Dendritic cell treated with granulocyte-macrophage colony-stimulating factor and Interleukin-4, amounts not matched to agents 40 ng/mL and 50 ng/mL, for 4 days (primary cell): Measurements from ENCODE around the gene ZBTB2.
"Not testable (repeated sequence)": the region's sequence is repeated elsewhere in the genome, so short reads cannot be mapped to it uniquely, and the experiment has no call there.

Experiments
- H3K27ac Mint-ChIP-seq: one replicate; pipeline ENCODE4 v1.8.0; 2022; ENCODE audit warnings: mild to moderate bottlenecking, mixed read lengths
- H3K27me3 Mint-ChIP-seq: one replicate; pipeline ENCODE4 v1.8.0; 2022; ENCODE audit warnings: mild to moderate bottlenecking, mixed read lengths
- H3K36me3 Mint-ChIP-seq: one replicate; pipeline ENCODE4 v1.8.0; 2022; ENCODE audit warnings: low read depth, mixed read lengths
- H3K4me1 Mint-ChIP-seq: one replicate; pipeline ENCODE4 v1.8.0; 2022; ENCODE audit warnings: low read depth, mixed read lengths
- H3K4me3 Mint-ChIP-seq: one replicate; pipeline ENCODE4 v1.8.0; 2022; ENCODE audit warnings: mild to moderate bottlenecking, moderate library complexity, mixed read lengths
- H3K9me3 Mint-ChIP-seq: one replicate; pipeline ENCODE4 v1.8.0; 2022; ENCODE audit warnings: mixed read lengths
- intact Hi-C: fragments of 100-400 bp; cut with micrococcal nuclease; formaldehyde crosslinking; loops from one replicate; pipeline ENCODE4 v1.15.0; 2022

Gene ZBTB2

GRCh38 chr6:151374036-151374683, 17.2 kb downstream of the ZBTB2 start:
- no peaks in the 10 kb centered on the region for H3K9me3 Mint-ChIP-seq
- no peaks in the 10 kb centered on the region for H3K27me3 Mint-ChIP-seq
- peaks cover 19% of the 10 kb centered on the region for H3K4me1 Mint-ChIP-seq
- H3K36me3 Mint-ChIP-seq = peaks cover 42% of the 10 kb centered on the region
- H3K4me3 Mint-ChIP-seq = no peak overlapping the region
- intact Hi-C loops = no loop called here
- H3K27ac Mint-ChIP-seq = no peak overlapping the region

GRCh38 chr6:151372164-151372563, 19.2 kb downstream of the ZBTB2 start:
- H3K36me3 Mint-ChIP-seq = peaks cover 53% of the 10 kb centered on the region
- intact Hi-C loops = no loop called here
- H3K4me3 Mint-ChIP-seq = no peak overlapping the region
- no peaks in the 10 kb centered on the region for H3K9me3 Mint-ChIP-seq
- H3K4me1 Mint-ChIP-seq = peaks cover 11% of the 10 kb centered on the region
- H3K27me3 Mint-ChIP-seq = no peaks in the 10 kb centered on the region
- no peak overlapping the region for H3K27ac Mint-ChIP-seq

GRCh38 chr6:151370509-151371078, 20.8 kb downstream of the ZBTB2 start:
- H3K27me3 Mint-ChIP-seq = no peaks in the 10 kb centered on the region
- H3K4me3 Mint-ChIP-seq = no peak overlapping the region
- H3K9me3 Mint-ChIP-seq = no peaks in the 10 kb centered on the region
- no peak overlapping the region for H3K27ac Mint-ChIP-seq
- intact Hi-C loops = no loop called here
- peaks cover 67% of the 10 kb centered on the region for H3K36me3 Mint-ChIP-seq
- peaks cover 11% of the 10 kb centered on the region for H3K4me1 Mint-ChIP-seq

- intact Hi-C loops = no loop called here
- H3K4me3 Mint-ChIP-seq = no peak overlapping the region
- no peaks in the 10 kb centered on the region for H3K27me3 Mint-ChIP-seq
- peaks cover 76% of the 10 kb centered on the region for H3K36me3 Mint-ChIP-seq
- H3K4me1 Mint-ChIP-seq = no peaks in the 10 kb centered on the region
- no peaks in the 10 kb centered on the region for H3K9me3 Mint-ChIP-seq
- H3K27ac Mint-ChIP-seq = no peak overlapping the region
These were observed 26.1 kb downstream of the ZBTB2 start for GRCh38 chr6:151365233-151365632.

- intact Hi-C loops = no loop called here
- Mint-ChIP-seq H3K4me3 (no peak overlapping the region), H3K4me1 (no peaks in the 10 kb centered on the region), H3K27me3 (no peaks in the 10 kb centered on the region), H3K9me3 (no peaks in the 10 kb centered on the region), H3K36me3 (peaks cover 45% of the 10 kb centered on the region), H3K27ac (no peak overlapping the region)
These were observed 31.9 kb downstream of the ZBTB2 start for GRCh38 chr6:151359486-151359885.

- Mint-ChIP-seq H3K9me3 (no peaks in the 10 kb centered on the region), H3K27me3 (no peaks in the 10 kb centered on the region), H3K4me3 (no peak overlapping the region), H3K27ac (no peak overlapping the region), H3K4me1 (no peaks in the 10 kb centered on the region), H3K36me3 (peaks cover 38% of the 10 kb centered on the region)
- intact Hi-C loops = no loop called here
These were observed 32.9 kb downstream of the ZBTB2 start for GRCh38 chr6:151358475-151358874.

- no peaks in the 10 kb centered on the region for H3K4me1 Mint-ChIP-seq
- no peak overlapping the region for H3K27ac Mint-ChIP-seq
- H3K9me3 Mint-ChIP-seq = no peaks in the 10 kb centered on the region
- H3K4me3 Mint-ChIP-seq = no peak overlapping the region
- no peaks in the 10 kb centered on the region for H3K27me3 Mint-ChIP-seq
- H3K36me3 Mint-ChIP-seq = peaks cover 32% of the 10 kb centered on the region
- intact Hi-C loops = no loop called here
These were observed 33.5 kb downstream of the ZBTB2 start for GRCh38 chr6:151357758-151358436.

GRCh38 chr6:151356983-151357382, 34.4 kb downstream of the ZBTB2 start:
- H3K27ac Mint-ChIP-seq, H3K4me3 Mint-ChIP-seq, H3K27me3 Mint-ChIP-seq, H3K9me3 Mint-ChIP-seq, H3K4me1 Mint-ChIP-seq, intact Hi-C loops: not testable (repeated sequence)
- peaks cover 23% of the 10 kb centered on the region for H3K36me3 Mint-ChIP-seq

GRCh38 chr6:151353795-151354194, 37.6 kb downstream of the ZBTB2 start:
- intact Hi-C loops = no loop called here
- H3K36me3 Mint-ChIP-seq = peaks cover 4% of the 10 kb centered on the region
- no peak overlapping the region for H3K27ac Mint-ChIP-seq

GRCh38 chr6:151352410-151353396, 38.7 kb downstream of the ZBTB2 start:
- H3K4me1 Mint-ChIP-seq = peaks cover 10% of the 10 kb centered on the region
- intact Hi-C loops = no loop called here
- H3K27me3 Mint-ChIP-seq = peaks cover 2% of the 10 kb centered on the region
- H3K36me3 Mint-ChIP-seq = no peaks in the 10 kb centered on the region
- no peaks in the 10 kb centered on the region for H3K9me3 Mint-ChIP-seq
- H3K27ac Mint-ChIP-seq = no peak overlapping the region
- no peak overlapping the region for H3K4me3 Mint-ChIP-seq

More at GRCh38 chr6:151353795-151354194, 37.6 kb downstream of the ZBTB2 start:
- H3K9me3 Mint-ChIP-seq = no peaks in the 10 kb centered on the region
- no peak overlapping the region for H3K4me3 Mint-ChIP-seq
- H3K4me1 Mint-ChIP-seq = peaks cover 8% of the 10 kb centered on the region
- peaks cover 2% of the 10 kb centered on the region for H3K27me3 Mint-ChIP-seq

GRCh38 chr6:151351731-151352130, 39.6 kb downstream of the ZBTB2 start:
- Mint-ChIP-seq H3K4me3 (no peak overlapping the region), H3K9me3 (no peaks in the 10 kb centered on the region), H3K27ac (no peak overlapping the region), H3K4me1 (peaks cover 10% of the 10 kb centered on the region), H3K27me3 (peaks cover 2% of the 10 kb centered on the region), H3K36me3 (no peaks in the 10 kb centered on the region)
- intact Hi-C loops = no loop called here

GRCh38 chr6:151351146-151351700, 40.1 kb downstream of the ZBTB2 start:
- Mint-ChIP-seq H3K27me3 (peaks cover 2% of the 10 kb centered on the region), H3K9me3 (no peaks in the 10 kb centered on the region), H3K27ac (no peak overlapping the region), H3K36me3 (no peaks in the 10 kb centered on the region), H3K4me1 (peaks cover 10% of the 10 kb centered on the region), H3K4me3 (no peak overlapping the region)
- intact Hi-C loops = no loop called here

GRCh38 chr6:151350442-151351145, 40.8 kb downstream of the ZBTB2 start:
- no peak overlapping the region for H3K27ac Mint-ChIP-seq

More at GRCh38 chr6:151350442-151351145, 40.8 kb downstream of the ZBTB2 start:
- intact Hi-C loops = no loop called here
- Mint-ChIP-seq H3K36me3 (no peaks in the 10 kb centered on the region), H3K27me3 (peaks cover 2% of the 10 kb centered on the region), H3K4me3 (no peak overlapping the region), H3K9me3 (no peaks in the 10 kb centered on the region), H3K4me1 (peaks cover 10% of the 10 kb centered on the region)
